ENCODE data around the gene C2orf76.
A peak's percentile ranks its signal among the peaks of the same experiment; 100 is the strongest.

C2orf76 gene

GRCh38 chr2:119338826-119339561, 27.6 kb downstream of the C2orf76 start:
- DNase-seq (ENCODE audit: extremely low read depth in 1 of 2, low read depth in 1 of 2), result peak; percentile 10 to 23

DNA sequence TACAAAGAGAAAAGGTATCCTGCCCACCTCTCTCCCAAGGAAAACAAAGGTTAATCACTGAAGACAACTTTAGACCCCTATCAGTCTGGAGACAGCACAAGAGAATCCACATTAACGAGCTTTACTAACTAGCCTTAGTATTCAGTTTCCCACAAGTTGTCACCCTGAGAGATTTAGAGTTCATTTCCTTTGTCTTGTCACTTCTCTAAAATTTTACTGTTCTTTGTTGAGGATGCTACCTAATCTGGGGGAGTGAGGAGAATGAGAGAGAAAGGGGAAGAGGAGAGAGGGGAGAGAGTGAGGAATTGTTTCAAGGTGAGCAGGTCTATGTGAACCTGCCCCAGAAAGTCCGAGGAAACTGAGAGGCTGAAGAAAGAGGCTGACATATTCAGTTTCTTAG, 28.4 kb downstream of the C2orf76 start:
- no peak for DNase-seq (ENCODE audit: extremely low read depth in 1 of 2, low read depth in 1 of 2)

GRCh38 chr2:119337749-119338148, 28.9 kb downstream of the C2orf76 start:
- DNase-seq (ENCODE audit: extremely low read depth in 1 of 2, low read depth in 1 of 2), result no peak

DNA sequence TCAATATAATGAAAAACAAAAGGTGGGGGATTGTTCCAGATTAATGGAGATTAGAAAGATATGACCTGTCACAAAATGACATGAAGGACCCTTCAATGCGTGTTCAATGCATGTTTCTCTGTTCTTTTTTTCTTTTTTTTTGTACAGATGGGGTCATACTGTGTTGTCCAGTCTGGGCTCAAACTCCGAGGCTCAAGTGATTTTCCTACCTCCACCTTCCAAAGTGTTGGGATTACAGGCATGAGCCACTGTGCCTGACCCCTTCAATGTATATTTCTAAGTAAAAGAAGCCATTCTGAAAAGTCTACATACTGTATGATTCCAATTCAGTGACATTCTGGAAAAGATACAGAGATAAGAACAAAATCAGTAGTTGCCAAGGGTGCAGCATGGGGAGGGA, 32.8 kb downstream of the C2orf76 start:
- no peak for DNase-seq (ENCODE audit: extremely low read depth in 1 of 2, low read depth in 1 of 2)

GRCh38 chr2:119333360-119333759, 33.3 kb downstream of the C2orf76 start:
- DNase-seq (ENCODE audit: extremely low read depth in 1 of 2, low read depth in 1 of 2), result no peak

- no peak for DNase-seq (ENCODE audit: extremely low read depth in 1 of 2, low read depth in 1 of 2)
Measured at GRCh38 chr2:119332953-119333352, 33.7 kb downstream of the C2orf76 start.

GRCh38 chr2:119327431-119327830, 39.2 kb downstream of the C2orf76 start:
- DNase-seq (ENCODE audit: extremely low read depth in 1 of 2, low read depth in 1 of 2), result no peak

DNA sequence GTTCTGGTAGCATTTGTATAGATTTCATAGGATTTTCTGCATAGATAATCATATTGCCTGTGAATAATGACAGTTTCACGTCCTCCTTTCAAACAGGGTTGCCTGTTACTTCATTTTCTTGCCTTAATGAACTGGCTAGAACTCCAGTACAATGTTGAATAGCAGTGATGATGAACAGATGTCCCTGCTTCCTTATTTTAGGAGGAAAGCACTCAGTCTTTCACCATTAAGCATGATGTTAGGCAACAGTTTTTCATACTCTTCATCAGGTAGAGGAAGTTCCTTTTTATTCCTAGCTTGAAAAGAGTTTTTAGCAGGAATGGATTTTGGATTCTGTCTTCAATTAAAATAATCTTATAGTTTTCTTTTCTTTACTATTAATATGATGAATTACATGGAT, 39.7 kb downstream of the C2orf76 start:
- no peak for DNase-seq (ENCODE audit: extremely low read depth in 1 of 2, low read depth in 1 of 2)

- DNase-seq (ENCODE audit: extremely low read depth in 1 of 2, low read depth in 1 of 2), result no peak
Measured at GRCh38 chr2:119324685-119325270, 41.9 kb downstream of the C2orf76 start.

DNA sequence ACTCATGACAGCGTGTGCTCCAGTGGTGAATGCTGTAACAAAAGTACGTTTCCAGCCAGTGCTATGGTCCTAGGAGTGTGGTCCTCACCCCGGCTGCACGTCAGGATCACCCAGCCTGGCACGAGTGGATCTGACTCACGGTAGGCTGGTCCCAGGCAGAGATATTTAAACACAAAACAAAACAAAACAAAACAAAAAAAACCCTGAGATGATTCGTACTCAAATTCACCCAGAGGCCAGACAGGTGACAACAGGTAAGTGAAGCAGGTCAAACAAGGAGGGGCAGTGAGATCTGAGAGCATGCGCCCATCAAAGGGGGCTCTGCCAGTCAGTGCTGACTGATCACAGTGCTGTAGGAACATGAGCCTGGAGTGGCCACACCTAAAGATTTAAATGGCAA, 43.2 kb downstream of the C2orf76 start:
- no peak for DNase-seq (ENCODE audit: extremely low read depth in 1 of 2, low read depth in 1 of 2)

DNA sequence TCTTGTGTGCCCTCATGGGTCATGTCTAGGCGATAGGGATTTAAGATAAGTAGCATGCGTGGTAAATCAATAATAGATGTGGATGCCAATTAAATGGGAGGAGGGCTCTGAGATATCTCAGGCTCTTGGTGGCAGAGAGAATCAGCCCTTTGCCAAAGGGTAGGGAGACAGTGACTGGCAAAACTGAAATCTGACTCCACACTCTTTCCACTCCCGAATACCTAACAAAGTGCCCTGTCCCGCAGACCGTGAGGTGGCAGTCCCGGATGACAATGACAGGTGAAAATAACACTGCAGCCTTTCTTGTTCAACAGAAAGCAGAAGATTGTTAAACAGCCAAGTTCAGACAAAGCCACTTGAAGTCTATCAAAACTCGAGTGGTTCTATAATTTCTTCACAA, 47.0 kb downstream of the C2orf76 start:
- DNase-seq (ENCODE audit: extremely low read depth in 1 of 2, low read depth in 1 of 2), result no peak

DNA sequence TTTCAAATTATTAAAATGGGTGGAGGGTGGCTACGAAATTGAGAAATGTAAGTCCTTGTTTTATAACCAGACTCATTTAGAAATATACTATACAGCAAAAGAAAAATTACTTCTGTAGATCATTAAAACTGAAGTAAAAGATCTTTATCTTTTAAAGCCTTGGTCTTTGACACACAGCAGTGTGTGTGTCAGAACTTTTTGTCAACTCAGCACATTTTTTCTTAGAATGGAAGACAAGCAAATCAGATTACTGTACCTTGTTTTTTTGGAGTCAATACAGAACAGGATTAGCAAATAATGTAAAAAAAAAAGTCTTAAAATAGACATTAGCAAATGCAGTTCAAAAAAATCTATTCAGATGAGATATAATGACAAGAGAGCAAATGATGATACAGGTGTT, 49.1 kb downstream of the C2orf76 start:
- no peak for DNase-seq (ENCODE audit: extremely low read depth in 1 of 2, low read depth in 1 of 2)

GRCh38 chr2:119316066-119316465, 50.6 kb downstream of the C2orf76 start:
- DNase-seq (ENCODE audit: extremely low read depth in 1 of 2, low read depth in 1 of 2), result no peak

- no peak for DNase-seq (ENCODE audit: extremely low read depth in 1 of 2, low read depth in 1 of 2)
Measured at GRCh38 chr2:119315241-119315925, 51.3 kb downstream of the C2orf76 start.

DNA sequence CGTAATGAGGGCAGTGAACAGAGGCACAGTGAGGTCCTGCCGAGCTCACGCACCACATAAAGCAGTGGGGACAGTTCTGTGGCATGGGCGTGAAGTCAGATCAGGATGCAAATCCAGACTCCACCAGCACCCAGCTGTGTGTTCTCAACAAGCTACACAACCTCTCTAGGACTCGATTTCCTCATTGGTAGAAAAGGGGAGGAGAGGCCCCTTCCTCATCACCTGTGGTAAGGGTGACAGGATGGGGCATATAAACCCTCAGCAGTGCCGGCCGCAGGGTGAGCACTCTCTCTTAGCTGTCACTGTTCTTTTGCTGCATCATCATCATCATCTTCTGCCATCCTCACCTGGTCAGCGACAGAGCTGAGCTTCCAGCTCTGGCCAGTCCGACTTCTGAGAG, 54.8 kb downstream of the C2orf76 start:
- no peak for DNase-seq (ENCODE audit: extremely low read depth in 1 of 2, low read depth in 1 of 2)

DNA sequence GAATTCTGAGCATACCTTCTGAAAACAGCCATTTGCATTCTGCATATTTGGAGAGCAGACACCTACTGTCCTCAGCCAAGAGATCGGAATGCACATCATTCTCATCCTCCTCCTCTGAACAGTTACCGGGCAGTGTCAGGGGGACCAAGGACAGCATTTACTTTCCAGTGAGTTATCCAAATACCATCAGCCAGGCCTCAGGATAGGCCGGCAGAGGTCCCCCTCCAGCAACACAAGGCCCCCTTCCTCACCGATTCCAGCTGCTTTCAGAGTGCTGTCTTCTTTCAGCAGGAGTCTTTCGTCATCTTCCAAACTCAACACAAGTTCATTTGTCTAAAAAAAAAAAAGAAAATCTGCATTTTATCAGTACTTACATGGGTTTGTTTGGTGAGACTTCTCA, 55.3 kb downstream of the C2orf76 start:
- no peak for DNase-seq (ENCODE audit: extremely low read depth in 1 of 2, low read depth in 1 of 2)

DNA sequence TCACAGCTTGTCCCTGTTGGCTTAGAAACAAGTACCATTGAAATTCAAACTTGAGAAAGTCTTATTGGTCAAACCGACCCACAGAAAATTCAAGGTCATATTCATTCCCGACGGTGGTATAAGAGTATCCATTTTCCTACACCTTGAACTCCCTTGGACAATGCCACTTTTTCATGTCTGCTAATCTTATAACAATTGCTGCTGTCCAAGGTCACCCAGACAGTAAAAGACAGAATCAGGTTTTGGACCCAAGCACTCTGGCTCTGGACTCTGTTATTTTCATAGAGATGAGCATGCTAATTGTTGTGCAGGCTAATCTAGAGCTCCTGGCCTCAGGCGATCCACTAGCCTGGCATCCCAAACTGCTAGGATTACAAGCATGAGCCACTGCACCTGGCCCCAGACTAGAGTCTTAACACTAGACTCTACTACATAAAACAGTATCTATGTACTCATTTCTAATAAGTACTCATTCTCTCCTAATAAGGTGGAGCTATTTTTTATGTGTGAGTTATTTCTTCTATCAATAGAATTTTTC, 57.8 kb downstream of the C2orf76 start:
- no peak for DNase-seq (ENCODE audit: extremely low read depth in 1 of 2, low read depth in 1 of 2)

GRCh38 chr2:119307419-119308140, 59.1 kb downstream of the C2orf76 start:
- no peak for DNase-seq (ENCODE audit: extremely low read depth in 1 of 2, low read depth in 1 of 2)

DNA sequence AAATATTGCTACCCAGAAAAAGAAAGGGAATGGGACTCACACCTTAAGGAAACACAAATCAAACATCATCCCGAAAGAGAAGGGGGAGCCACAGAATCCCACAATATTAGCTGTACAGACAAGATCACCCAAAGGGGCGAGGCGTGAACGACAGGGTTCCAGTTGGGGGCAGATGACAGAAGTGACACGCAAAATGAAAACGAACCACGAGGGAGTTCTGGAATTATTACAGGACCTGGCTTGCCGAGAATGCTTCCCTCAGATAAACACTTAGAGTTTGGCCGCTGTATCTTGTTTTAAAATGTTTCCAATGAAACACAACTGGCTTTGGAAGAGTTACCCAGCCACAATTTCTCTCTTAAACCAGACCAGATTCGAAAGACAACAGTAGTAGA, 60.4 kb downstream of the C2orf76 start:
- DNase-seq (ENCODE audit: extremely low read depth in 1 of 2, low read depth in 1 of 2), result no peak

DNA sequence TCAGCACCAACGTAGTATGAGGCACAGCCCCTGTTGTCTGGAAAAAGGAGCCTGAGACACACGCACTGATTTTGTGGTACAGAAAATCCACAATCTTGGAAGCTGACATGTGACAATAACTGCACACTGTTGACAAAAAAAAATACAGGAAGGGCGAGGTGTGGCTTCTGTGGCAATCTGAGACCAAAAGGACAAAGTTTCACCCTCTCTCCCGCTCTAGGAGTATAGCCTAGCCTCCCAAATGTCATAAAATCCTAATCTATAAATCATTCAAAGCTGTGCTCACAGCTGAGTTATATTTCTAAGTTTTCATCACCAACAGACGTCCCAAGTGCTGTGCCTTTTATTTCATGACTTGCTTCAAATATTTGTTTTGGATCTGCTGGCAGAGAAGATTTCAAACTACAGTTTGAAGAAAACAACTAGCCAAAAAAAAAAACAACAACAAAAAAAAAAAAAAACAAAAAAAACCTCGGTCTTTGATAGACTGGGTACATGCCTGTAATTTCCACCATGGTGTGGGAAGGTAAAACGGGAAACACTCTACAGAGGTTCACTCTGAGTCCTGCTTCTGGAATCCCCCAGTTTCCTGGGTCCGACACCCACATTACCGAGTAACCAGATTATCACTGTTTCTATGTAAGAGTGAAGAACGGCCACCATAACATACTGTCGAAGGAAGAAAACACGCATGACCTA, 61.0 kb downstream of the C2orf76 start:
- DNase-seq (ENCODE audit: extremely low read depth in 1 of 2, low read depth in 1 of 2), result no peak

GRCh38 chr2:119304847-119305246, 61.8 kb downstream of the C2orf76 start:
- no peak for DNase-seq (ENCODE audit: extremely low read depth in 1 of 2, low read depth in 1 of 2)
